ENCODE measurements around the gene MS4A4A.
"Not testable (repeated sequence)": the region's sequence is repeated elsewhere in the genome, so short reads cannot be mapped to it uniquely, and the experiment has no call there.

Gene MS4A4A

DNA sequence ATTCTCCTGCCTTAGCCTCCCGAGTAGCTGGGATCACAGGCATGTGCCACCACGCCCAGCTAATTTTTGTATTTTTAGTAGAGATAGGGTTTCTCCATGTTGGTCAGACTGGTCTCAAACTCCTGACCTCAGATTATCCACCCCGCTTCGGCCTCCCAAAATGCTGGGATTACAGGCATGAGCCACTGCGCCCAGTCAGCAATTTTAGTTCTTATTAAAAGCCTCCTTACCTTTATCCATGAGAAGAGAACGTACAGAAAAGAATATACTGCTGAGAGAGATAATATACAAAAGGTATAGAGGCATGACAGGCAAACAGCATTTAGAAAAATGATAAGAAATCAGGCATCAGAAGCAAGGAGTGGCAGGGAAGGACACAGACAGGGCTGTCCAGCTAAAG, 21.4 kb downstream of the MS4A4A start:
- not testable (repeated sequence) for DNase-seq (ENCODE audit: low read depth in 2 of 2)

- no peak for DNase-seq (ENCODE audit: low read depth in 2 of 2)
Measured at GRCh38 chr11:60303661-60304060, 23.2 kb downstream of the MS4A4A start.

DNA sequence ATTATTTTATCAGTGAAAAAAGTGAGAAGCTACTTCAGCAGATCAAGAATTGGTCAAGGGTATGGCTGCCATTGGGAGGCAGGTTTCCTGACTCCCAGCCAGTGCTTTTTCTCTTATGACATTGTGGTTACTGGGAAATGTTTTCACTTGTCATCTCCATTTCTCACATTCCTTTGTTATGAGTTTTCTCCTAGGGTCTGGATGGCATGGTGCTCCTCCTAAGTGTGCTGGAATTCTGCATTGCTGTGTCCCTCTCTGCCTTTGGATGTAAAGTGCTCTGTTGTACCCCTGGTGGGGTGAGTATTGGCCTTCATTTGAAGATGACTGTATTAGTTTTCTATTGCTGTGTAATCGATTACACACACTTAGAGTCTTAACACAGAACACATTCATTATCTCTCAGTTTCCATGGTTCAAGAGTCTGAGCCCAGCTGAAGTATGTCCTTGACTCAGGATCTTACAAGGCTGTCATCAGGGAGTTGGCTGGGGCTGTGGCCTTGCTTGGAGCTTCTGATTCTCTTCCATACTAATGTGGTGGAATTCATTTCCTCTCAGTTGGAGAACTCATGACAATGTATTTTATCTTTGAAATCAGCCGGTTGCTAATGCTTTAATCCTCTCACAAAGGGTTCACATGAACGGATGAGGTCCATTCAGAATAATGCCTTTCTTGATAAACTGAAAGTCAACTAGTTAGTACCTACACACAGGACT, 25.6 kb downstream of the MS4A4A start:
- no peak for DNase-seq (ENCODE audit: low read depth in 2 of 2)

- DNase-seq (ENCODE audit: low read depth in 2 of 2), result no peak
Measured at GRCh38 chr11:60307507-60308195, 27.2 kb downstream of the MS4A4A start.

GRCh38 chr11:60310407-60310998, 30.0 kb downstream of the MS4A4A start:
- DNase-seq (ENCODE audit: low read depth in 2 of 2), result no peak

DNA sequence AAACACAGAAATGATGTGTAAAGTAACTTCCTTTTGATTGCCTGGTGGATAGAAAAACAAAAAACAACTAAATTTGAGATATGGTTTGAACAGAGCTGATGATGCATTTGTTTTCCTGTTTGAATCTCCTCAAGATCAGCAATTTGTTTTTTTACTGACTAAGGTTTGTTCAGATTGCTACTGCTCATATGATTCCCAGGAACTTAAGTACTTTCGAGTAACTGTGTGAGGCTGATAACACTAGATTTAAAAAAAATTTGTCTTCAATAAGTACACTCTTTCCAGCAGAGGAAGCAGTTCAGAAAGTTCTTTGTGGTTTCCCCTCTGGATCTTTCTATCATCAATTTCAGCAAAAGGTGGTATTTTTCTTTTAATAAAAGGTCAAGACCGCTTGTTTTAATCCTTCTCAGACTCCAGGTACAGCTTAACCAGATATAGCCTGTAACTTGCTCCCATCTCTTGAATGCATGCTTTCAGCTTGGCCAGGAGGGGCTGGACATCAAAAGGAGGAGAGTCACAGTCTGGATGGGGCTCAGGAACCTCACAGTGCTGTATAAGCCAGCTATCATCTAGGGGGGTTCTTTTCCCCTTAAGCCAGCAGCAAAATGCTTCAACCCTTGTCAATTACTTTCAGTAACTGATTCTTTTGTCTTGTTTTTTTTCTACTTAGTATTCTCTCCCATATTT, 34.3 kb downstream of the MS4A4A start:
- DNase-seq (ENCODE audit: low read depth in 2 of 2), result no peak

GRCh38 chr11:60315871-60316270, 35.4 kb downstream of the MS4A4A start:
- no peak for DNase-seq (ENCODE audit: low read depth in 2 of 2)

DNA sequence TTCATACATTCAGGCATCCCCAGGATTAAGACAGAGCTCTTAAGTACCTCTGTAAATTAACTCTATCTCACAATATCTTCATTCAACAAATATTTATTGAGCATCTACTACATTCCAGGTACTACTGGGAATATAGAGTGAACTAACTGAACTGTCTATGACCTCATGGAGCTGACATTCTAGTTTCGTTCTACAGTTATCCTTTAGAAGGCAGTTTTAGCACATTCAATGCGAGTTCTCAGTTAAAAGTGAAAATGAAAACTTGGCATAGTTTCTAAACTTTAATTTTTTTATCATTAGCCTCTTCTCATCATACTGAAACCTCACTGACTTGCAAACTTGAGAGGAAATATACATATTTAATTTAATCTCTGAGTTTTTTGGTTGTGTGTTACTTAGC, 35.9 kb downstream of the MS4A4A start:
- DNase-seq (ENCODE audit: low read depth in 2 of 2), result no peak

GRCh38 chr11:60318726-60319125, 38.3 kb downstream of the MS4A4A start:
- DNase-seq (ENCODE audit: low read depth in 2 of 2), result no peak

GRCh38 chr11:60321051-60321450, 40.6 kb downstream of the MS4A4A start:
- no peak for DNase-seq (ENCODE audit: low read depth in 2 of 2)

GRCh38 chr11:60326955-60327354, 46.5 kb downstream of the MS4A4A start, which contains the start of gene MS4A6E:
TSS of gene MS4A6E (plus strand) at chr11:60327255. CDS start at chr11:60334896, 7,641 bp downstream.
- DNase-seq (ENCODE audit: low read depth in 2 of 2), result no peak

GRCh38 chr11:60328460-60328859, 48.0 kb downstream of the MS4A4A start:
- DNase-seq (ENCODE audit: low read depth in 2 of 2), result no peak

- DNase-seq (ENCODE audit: low read depth in 2 of 2), result no peak
Measured at GRCh38 chr11:60332846-60333245, 52.4 kb downstream of the MS4A4A start.

- peak; percentile 8 to 51 for DNase-seq (ENCODE audit: low read depth in 2 of 2)
Measured at GRCh38 chr11:60334005-60334620, 53.6 kb downstream of the MS4A4A start.

DNA sequence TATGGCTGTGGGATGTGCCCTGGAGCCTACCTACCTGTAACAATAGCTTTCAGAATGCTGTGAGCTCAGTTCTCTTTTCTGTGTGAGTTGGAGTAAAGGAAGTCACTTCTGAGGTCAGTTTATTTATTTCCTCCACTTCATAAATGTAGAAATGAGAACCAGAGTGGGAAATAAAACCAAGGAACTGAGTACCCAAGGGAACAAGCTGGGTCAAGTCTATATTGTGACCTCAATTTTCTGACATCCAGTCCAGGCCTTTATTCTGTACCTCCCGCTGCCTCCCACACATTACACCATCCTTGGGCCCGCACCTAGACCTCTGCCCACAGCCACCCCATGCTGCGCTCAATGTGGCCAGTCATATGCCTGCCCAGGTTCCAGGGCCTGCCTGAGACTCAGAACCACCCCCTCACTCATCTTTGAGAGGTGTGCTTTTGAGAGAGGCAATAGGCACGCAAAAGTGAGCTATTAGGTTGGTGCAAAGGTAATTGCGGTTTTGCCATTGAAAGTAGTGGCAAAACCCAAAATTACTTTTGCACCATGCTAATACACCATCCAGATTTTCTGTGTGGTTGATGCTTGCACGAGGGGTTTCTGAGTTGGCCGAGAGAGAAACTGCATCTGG, 56.4 kb downstream of the MS4A4A start:
- DNase-seq (ENCODE audit: low read depth in 2 of 2), result no peak

GRCh38 chr11:60338053-60338452, 57.6 kb downstream of the MS4A4A start:
- DNase-seq (ENCODE audit: low read depth in 2 of 2), result no peak

- no peak for DNase-seq (ENCODE audit: low read depth in 2 of 2)
Measured at GRCh38 chr11:60339356-60339755, 58.9 kb downstream of the MS4A4A start.

GRCh38 chr11:60343094-60343704, 62.7 kb downstream of the MS4A4A start:
- DNase-seq (ENCODE audit: low read depth in 2 of 2), result no peak

GRCh38 chr11:60344146-60344545, 63.7 kb downstream of the MS4A4A start:
- DNase-seq (ENCODE audit: low read depth in 2 of 2), result no peak

- no peak for DNase-seq (ENCODE audit: low read depth in 2 of 2)
Measured at GRCh38 chr11:60345489-60345888, 65.0 kb downstream of the MS4A4A start.
